ENCODE data around the gene NFYC.
A peak's percentile ranks its signal among the peaks of the same experiment; 100 is the strongest.

The NFYC gene

DNA sequence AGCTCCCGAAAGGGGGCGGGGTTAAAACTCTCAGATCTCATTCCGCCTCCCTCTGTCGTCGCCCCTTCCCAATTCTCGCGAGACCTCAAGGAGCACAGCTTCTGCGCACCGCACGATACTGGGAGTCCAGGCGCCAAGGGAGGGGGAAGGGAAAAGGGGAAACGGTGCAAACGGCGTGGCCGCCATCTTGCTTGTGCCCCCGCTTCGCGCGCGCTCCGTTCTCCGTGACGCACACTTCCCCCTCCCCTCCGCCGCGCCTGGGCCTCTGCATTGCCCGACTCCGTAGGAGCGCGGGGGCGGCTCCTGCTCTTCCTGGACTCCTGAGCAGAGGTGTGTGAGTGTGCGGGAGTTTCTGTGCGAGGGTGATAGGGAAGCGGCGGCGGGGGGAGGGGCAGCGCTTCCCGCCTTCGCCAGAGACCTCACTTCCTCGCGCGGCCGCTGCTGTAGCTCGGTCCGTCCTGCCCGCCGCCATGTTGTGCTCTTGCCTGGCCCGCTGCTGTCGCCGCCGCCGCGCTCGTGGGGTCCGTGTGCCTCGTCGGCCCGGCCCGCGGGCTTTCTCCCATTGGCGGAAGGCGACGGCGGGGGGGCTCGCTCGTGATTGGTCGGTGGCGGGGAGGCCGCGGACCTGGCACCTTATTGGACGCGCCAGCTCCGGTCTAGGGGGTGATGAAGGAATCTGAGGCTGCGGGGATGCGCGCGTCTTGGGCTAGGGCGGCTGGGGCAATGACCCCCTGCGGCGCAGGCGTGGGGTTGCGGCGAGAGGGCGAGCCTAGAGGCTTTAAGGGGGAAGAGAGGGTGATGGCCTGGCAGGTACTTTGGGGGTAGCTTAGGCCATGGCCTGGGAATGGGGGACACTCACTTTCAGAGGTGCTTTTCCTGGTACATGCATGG, at the start of gene NFYC:
TSS of gene NFYC (plus strand) at position 167 of the 891 bp plus-strand sequence. CDS start 47,140 bp downstream, outside the sequence.
- DNase-seq (ENCODE audit: low read depth): peak; percentile 87

DNA sequence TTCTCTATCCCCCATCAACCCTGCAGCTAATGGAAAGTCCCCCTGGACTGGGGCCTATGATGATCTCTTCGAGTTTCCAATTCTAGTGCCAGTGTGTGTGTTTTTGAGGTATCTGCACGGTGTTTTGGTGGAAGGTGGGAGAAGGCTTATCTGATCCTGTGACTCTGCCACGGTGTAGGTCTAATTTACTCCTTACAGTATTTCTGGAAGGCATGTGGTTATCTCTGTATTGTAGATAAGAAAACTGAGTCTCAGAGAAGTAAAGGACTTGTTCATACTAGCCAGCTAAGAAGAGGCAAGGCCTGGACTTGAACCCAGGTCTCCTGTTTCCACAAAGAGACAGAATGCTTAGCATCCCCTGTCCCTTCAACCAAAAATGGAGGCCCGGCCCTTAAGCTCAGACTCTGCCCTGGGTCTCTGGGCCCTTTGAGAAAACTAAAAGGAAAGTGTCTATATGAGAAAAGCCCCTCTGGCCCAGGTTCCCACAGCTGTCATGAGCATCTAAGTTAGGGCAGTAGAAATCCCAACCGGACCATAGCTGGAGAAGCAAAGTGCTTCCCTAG, 46.3 kb upstream of the NFYC start:
- DNase-seq (ENCODE audit: low read depth): no peak

GRCh38 chr1:40646315-40646714, 45.2 kb upstream of the NFYC start:
- DNase-seq (ENCODE audit: low read depth): no peak

GRCh38 chr1:40648200-40648599, 43.3 kb upstream of the NFYC start:
- no peak for DNase-seq (ENCODE audit: low read depth)

- DNase-seq (ENCODE audit: low read depth): no peak
Measured at GRCh38 chr1:40648928-40649591, 42.4 kb upstream of the NFYC start.

DNA sequence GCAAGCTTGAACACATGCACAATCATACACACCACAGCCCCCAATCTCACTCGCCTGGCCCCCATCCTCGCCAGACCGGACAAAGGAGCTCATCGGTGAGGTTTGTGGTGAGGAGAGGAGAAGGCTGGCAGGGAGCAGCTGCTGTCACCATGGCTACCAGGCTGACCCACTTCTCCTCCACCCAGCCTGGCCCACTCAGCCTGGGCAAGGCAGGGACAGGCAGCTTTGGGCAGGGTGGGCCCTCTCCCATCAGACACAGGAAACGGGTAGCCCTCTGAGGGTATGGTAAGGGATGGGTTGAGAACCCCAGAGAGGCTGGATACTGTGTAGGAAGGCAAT, 41.9 kb upstream of the NFYC start:
- no peak for DNase-seq (ENCODE audit: low read depth)

- DNase-seq (ENCODE audit: low read depth): no peak
Measured at GRCh38 chr1:40650075-40650474, 41.4 kb upstream of the NFYC start.

GRCh38 chr1:40651138-40651857, 40.2 kb upstream of the NFYC start:
- no peak for DNase-seq (ENCODE audit: low read depth)

GRCh38 chr1:40652468-40652867, 39.0 kb upstream of the NFYC start:
- DNase-seq (ENCODE audit: low read depth): no peak

DNA sequence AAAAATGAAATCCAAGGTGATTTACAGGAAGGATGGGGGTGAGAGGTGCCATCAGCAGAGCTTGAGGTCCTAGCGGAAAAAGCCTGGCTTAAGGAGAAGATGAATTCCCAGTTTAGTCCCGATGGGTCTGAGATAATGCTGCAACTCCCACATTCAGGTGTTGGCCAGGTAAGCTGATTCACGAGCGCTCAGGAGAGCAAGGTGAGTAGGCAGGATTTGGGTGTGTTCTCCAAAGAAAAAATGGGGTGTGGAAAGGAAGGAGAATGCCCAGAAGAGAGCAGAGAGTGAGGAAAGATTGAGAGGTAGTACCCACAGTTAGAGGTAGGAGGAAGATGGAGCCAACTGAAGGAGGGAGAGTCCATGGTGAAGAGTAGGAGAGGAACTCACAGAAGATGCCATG, 38.5 kb upstream of the NFYC start:
- no peak for DNase-seq (ENCODE audit: low read depth)

- no peak for DNase-seq (ENCODE audit: low read depth)
Measured at GRCh38 chr1:40653851-40654537, 37.5 kb upstream of the NFYC start.

- no peak for DNase-seq (ENCODE audit: low read depth)
Measured at GRCh38 chr1:40657046-40657445, 34.5 kb upstream of the NFYC start.

DNA sequence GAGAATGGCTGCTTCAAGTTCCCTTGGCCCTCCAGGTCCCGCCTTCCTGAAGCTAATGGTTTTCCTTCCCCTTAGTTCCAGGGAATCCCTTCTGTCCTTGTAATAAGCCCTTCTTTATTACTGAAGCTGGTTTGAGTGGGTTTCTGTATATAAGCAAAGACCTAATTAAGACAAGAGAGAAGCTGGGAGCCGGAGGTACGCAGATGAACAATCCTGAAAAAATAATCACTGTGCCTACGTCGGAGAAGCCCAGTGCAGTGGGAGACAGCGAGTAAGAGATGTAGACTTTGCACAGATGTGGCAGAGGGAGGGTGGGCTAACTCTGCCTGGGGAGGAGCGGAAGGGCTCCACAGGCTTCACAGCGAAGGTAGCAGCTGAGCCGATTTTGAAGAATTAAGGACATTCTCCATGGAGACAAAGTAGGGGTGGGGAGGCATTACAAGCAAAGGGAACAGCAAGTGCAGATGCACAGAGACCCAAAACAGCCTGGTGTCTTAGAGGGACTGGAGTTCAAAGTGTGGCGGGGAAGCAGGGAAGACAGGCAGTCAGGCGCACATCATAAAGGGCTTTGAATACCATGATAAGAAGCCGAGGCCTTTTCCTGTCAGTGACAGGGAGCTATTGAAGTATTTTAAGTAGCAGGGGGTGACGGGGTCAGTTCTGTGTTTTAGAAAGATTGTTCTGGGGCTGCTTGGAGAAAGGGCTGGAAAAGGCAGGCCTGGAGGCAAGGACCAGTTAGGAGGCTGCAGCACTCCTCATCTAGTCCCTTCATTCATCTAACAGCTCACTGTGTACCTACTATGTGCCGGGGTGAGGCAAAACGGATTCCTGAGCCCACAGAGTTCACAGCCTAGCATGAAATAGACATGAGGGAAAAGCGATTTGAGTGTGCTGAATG, 32.5 kb upstream of the NFYC start:
- DNase-seq (ENCODE audit: low read depth): no peak

GRCh38 chr1:40659649-40659947, 31.9 kb upstream of the NFYC start:
- DNase-seq (ENCODE audit: low read depth): no peak

DNA sequence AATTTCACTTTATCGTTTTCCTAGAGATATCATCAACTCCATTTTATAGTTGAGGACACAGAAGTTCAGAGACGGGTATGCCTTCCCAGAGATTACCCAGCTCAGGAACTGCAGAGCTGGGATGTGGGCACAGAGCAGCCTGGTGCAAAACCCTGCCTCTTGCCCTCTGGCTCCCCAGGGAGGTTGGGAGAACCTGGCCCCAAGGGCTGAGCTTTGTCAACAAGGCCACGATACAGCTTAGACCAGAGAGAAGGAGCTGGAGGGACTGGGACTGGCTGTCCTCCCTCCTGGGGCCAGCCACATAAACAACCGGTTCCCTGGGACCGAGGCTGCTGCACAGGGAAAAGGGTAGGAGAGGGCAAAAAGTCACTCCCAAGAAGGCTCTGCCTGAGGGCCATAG, 29.8 kb upstream of the NFYC start:
- no peak for DNase-seq (ENCODE audit: low read depth)

- no peak for DNase-seq (ENCODE audit: low read depth)
Measured at GRCh38 chr1:40662151-40662550, 29.4 kb upstream of the NFYC start.

- no peak for DNase-seq (ENCODE audit: low read depth)
Measured at GRCh38 chr1:40662864-40663263, 28.6 kb upstream of the NFYC start.

DNA sequence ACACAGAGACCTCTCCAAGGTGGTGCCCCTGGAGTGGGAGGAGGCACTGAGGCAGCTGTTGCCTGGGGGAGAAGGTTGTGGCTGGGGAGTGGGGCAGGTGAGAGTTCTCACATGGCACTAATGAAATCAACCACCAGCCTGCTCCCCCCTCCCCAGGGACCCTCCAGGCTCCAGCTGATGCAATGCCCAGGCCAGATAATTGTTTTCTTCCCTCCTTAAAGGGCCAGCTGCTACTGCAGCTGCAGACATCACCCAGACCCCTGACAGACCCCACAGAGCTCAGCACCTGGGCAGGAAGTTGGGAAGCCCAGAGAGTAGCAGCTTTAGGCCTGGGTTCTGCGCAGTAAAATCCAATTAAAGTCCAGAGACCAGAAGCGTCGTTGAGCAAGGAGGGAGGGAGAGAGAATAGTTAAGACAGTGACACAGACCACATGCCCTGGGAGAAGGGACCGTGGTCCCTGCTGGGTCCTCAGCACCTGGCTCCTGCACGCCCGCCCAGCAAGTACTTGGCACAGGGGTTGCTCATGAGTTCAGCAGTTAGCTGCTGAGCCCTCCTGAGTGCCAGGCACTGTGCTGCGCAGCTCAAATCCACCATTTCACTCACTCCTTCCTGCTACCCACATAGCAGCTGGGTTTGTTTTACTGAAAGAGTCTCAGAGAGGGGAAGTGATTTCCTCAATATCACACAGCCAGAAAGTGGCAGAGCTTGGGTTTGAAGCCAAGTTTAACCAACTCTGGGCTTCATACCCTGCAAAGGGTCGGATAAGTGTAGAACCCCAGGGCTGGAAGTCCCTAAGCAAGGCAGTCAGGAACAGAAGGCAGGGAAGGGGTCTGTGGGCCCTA, 28.0 kb upstream of the NFYC start:
- DNase-seq (ENCODE audit: low read depth): no peak

DNA sequence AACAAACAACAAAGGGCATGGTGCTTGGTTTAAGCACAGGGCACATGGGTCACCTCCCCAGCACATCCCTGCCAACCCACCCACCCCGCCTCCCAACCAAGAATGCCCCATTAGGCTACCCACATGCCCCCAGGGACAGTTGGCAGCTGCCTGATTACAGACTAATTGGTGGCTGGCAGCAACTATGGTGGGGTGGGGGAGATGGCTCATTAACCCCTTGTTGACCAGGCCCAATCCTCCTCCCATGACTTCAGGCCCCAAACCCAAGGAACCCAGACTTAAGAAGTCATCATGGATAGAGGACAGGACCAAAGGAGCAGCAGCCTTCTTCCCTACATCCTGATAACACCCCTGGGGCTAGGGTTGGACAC, 27.4 kb upstream of the NFYC start:
- DNase-seq (ENCODE audit: low read depth): no peak

- no peak for DNase-seq (ENCODE audit: low read depth)
Measured at GRCh38 chr1:40664791-40665190, 26.7 kb upstream of the NFYC start.
